ENCODE measurements around the gene WAS.

GRCh38 chrX:48720577-48721250, 37.1 kb downstream of the WAS start:
- TF ChIP-seq CTCF (conservative IDR thresholded peaks at IDR 0.05; ENCODE audit: low read depth, low read length) (no peak), EZH2 (IDR thresholded peaks at IDR 0.05; ENCODE audit: borderline replicate concordance, low read depth, low read length, poor library complexity, severe bottlenecking) (no peak)
